Epidermal melanocyte (primary cell): ENCODE measurements around the gene YEATS2.
"Not testable (repeated sequence)": the region's sequence is repeated elsewhere in the genome, so short reads cannot be mapped to it uniquely, and the experiment has no call there.

Experiments
- DNase-seq: peaks from one replicate; pipeline ENCODE4 v3.0.0; 2011; ENCODE audit warnings: low spot score; ENCODE audit not compliant: insufficient read length

Gene YEATS2

DNA sequence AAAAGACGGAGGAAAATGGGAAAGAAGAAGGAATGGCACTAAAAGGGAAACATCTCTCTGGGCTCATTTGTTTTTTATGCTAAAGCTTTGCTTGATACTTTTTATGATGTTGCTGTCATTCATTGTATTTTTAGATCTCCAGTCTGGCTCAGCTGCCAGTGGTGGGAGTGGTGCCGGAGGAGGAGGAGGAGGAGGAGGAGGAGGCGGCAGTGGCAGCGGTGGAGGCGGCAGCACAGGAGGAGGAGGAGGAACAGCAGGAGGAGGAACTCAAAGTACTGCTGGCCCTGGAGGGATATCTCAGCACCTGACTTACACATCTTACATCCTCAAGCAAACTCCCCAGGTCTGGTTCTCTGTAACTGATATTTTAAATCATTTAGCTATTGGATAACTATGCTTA is 78.2 kb downstream of the YEATS2 start:
- no peak for DNase-seq

DNA sequence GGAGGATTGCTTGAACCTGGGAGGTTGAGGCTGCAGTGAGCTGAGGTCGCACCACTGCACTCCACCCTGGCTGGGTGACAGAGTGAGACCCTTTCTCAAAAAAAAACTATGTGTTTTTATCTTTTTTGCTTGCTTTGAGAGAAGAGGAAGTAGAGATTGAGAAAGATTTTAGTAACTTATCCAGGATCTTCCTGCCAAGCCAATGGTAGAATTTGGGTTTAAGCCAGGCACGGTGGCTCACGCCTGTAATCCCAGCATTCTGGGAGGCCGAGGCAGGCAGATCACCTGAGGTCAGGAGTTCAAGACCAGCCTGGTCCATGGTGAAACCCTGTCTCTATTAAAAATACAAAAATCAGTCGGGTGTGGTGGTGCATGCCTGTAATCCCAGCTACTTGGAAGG is 78.9 kb downstream of the YEATS2 start:
- not testable (repeated sequence) for DNase-seq

GRCh38 chr3:183777016-183777618 is 79.5 kb downstream of the YEATS2 start:
- DNase-seq: no peak

DNA sequence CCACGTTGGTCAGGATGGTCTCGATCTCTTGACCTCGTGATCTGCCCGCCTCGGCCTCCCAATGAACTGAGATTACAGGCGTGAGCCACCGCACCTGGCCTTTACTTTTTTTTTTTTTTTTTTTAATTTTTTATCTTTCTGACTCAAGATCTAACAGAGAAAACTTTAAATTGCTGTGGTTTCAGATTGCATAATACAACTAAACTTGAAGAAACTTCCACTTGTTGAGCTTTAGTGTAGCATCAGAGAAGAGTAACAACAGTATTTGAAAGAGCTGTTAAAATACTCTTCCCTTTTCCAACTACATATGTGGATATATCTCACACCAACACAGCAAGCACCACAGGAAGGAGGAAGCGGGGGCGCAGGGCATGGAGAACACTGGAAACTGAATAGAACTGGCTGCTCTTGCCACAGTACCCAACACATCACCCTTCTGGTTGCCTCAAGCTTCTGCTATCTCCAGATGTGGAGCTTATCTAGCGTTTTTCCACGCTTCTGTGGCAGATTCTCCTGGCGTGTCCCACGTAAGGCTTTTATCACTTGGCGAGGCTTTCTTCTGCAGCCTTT is 82.4 kb downstream of the YEATS2 start:
- DNase-seq: no peak

- DNase-seq: no peak
Measured at GRCh38 chr3:183781246-183781645, 83.6 kb downstream of the YEATS2 start.

DNA sequence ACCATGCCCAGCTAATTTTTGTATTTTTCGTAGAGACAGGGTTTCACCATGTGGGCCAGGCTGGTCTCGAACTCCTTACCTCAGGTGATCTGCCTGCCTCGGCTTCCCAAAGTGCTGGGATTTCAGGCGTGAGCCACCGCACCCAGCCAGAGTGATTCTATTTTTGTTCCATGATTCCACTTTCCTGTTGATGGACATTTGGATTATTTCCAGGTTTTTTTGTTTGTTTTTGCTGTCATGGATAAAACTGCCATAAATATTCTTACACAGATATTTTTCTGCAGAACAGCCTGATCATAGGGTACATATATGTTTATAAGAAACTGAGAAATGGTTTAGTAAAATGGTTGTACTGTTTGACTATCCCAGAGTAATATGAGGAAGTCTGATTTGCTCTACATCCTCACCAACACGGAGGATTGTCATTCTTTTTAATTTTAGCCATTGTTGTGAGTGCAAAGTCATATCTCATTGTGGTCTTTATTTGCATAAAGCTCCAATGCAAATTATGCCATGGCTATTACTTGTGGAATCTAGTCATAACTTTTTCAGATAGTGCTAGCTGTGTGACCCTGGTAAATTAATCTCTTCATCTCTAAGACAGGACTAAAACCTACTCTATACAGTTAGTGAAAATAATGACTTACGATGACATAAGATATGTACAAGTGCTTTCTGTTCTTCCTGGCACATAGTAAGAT is 85.1 kb downstream of the YEATS2 start:
- no peak for DNase-seq

GRCh38 chr3:183784503-183784902 is 86.9 kb downstream of the YEATS2 start:
- DNase-seq: not testable (repeated sequence)

- DNase-seq: no peak
Measured at GRCh38 chr3:183789826-183790225, 92.2 kb downstream of the YEATS2 start.

- DNase-seq: no peak
Measured at GRCh38 chr3:183790700-183791099, 93.1 kb downstream of the YEATS2 start.

DNA sequence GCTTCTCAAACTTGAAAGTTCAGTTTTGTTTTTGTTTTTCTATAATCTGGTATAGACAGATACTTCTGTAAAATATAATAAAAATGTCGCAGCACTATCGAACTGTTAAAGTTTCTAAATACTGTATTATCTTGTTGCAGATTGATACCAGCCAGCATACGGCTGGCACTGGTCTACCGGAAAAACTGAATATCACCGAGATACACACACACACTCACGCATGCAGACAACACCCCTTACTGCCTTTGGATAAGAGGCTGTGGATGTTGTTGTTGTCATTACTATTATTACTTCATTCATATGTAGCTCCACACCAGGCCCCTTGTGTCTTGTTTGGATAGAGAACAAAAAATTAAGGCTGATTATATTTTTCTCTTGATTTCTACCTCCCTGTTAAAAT is 95.4 kb downstream of the YEATS2 start:
- DNase-seq: no peak

- DNase-seq: no peak
Measured at GRCh38 chr3:183794452-183794851, 96.9 kb downstream of the YEATS2 start.

DNA sequence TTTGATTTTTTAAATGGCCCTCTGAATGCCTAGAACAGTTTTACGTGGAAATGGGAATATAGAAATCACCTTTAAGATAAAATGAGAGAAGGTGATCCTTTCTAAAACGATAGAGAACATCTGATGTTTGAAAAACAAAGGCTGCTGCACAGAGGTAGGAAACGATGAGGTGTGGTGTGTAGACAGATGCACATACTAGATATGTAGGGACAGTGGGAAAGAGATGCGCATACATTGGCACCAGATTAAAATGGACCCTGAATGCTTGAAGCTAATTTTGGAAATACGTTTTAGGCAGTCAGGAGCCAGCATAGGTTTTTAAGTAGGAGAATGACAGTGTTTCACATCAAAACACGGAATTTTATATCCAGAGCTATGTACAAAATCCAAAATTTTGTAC is 98.8 kb downstream of the YEATS2 start:
- DNase-seq: no peak

DNA sequence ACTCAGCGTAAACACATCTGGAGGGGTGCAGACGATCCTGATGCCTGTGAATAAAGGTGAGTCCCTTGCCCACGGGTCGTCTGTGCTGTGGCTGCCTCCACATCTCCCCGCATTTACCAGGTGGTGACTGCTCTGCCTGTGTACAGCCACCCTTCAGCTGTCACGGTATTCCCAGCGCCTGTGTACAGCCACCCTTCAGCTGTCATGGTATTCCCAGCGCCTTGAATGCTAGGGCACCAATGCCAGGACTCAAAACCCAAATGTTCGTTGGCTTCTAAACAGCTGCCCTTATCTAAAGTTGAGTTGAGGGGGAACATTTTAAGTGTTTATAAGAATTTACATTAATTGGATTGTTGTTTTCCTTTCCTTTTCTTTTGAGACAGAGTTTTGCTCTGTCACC is 100.4 kb downstream of the YEATS2 start:
- no peak for DNase-seq

DNA sequence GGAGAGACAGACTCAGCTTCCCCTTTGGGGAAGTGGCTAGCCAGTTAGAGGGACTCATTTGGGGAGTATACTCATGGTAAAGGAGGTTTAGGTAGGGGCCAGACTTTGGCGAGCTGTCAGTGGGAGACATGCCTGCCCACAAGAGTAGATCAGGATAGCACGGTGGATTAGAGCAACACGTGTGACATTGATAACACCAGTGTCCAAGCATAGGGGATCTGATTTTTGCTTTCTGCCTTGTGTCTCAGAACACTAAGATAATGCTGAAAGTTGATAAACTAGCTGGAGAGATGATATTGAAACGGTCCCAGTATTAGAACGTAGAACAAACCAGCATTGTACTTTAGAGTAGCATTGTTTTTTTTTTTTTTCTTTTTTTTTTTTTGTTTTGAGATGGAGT is 101.9 kb downstream of the YEATS2 start:
- DNase-seq: no peak

- no peak for DNase-seq
Measured at GRCh38 chr3:183800243-183800863, 102.8 kb downstream of the YEATS2 start.

DNA sequence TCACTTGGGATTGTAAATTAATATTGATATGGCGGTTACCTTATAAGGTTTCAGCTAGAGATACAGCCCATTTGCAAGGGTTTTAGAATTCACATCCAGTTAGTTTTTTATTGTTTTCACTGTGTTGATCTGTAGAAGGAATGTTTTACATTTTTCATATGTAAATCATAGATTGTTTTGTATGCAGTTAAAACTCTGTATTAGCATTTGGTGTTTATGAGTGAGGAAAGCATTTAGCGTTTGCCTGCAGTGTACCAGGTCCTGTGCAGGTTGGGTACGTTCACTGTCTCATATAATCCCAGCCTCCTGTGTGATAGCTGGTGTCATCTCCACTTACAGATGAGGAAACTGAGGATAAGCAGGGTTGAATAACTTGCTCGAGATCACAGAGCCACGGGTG is 104.0 kb downstream of the YEATS2 start:
- no peak for DNase-seq

- no peak for DNase-seq
Measured at GRCh38 chr3:183802989-183803388, 105.4 kb downstream of the YEATS2 start.

DNA sequence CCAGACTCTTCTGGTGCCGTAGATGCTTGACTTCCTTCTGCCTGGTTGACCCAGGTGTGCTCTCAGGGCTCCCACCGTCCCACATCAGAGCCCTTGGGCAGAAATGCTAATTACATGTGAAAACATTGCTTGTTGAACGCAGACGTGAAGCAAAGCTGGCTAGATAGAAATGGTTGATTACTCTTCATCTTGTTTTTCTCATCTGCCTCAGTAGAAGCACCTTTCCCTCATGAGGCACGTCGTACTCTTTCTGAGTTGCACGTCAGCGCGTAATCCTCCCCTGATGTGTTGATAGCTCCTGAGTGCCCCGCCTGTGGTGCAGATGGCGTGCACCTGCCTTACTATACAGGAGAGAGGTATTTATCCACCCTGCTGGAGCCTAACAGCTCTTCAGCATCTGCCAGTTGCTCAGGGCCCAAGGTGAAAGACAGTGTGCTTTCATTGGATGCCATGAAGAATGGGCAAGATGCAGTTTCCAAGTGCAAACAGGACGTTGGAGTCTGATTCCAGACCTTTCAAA is 109.7 kb downstream of the YEATS2 start:
- no peak for DNase-seq

DNA sequence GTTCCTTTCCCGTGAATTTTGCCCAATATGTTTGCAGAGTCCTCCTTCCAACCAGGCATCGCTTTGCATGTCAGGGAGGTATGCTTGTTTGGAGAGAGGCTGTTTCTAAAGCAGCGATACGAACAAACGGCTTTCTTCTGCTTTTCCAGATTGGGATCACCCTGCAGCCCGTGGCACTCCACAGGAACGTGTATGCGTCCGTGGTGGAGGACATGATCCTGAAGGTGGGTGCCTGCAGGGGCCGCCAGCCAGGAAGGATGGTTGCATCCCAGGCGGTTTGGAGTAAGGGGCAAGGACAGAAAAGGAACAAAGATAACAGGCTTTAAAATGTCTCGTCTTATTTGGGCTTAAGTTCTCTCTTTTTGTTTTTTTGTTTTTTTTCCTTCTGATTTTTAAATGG is 110.3 kb downstream of the YEATS2 start:
- DNase-seq: no peak

GRCh38 chr3:183808355-183808754 is 110.8 kb downstream of the YEATS2 start:
- DNase-seq: no peak

DNA sequence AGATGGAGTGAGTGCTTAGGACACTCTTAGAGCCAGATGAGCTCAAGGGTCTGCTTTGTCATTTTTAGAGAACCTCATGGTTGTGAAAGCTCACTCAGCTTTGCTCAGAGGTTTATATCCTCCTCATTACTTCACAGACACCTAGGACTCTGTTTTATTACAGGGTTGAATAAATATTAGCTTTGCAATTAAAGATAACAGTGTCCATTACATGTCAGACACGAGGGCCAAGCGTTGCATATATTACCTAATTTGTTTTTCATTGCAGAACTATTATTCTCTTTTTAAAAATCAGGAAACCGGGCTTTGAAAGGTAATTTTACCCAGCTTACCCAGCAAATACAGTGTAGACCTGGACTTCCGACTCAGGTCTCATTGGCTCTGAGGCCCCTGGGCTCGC is 111.7 kb downstream of the YEATS2 start:
- no peak for DNase-seq
